Ovary (tissue), 3 donors: Measurements from ENCODE around the gene CHD3.

Source experiments
- EP300 ChIP-seq: sonication (generic); formaldehyde crosslinking; IDR thresholded peaks from one replicate; pipeline ENCODE4 v1.6.1; 2017; ENCODE audit warnings: antibody characterized with exemption
- POLR2A ChIP-seq: fragments of 450-650 bp; IDR thresholded peaks from one replicate; pipeline ENCODE4 v1.6.1; 2017; ENCODE audit warnings: antibody characterized with exemption, mild to moderate bottlenecking, moderate library complexity
- TF ChIP-seq, protein P1 (sequence below), 3 donors: fragments of 450-650 bp in 2 of 3; fragments of 200-600 bp in 1 of 3; IDR thresholded peaks; one replicate each; pipeline versions ENCODE4 v1.5.1 to v1.8.0; 2016 to 2022; ENCODE audit warnings: antibody characterized with exemption in 3 of 3, mild to moderate bottlenecking in 1 of 3
- donor health status: DM: no; HTN: no; CAD: no.

GRCh38 chr17:7839190-7839875 lies 49.3 kb upstream of the CHD3 start:
- no peak for TF ChIP-seq POLR2A
- TF ChIP-seq, protein P1, sequence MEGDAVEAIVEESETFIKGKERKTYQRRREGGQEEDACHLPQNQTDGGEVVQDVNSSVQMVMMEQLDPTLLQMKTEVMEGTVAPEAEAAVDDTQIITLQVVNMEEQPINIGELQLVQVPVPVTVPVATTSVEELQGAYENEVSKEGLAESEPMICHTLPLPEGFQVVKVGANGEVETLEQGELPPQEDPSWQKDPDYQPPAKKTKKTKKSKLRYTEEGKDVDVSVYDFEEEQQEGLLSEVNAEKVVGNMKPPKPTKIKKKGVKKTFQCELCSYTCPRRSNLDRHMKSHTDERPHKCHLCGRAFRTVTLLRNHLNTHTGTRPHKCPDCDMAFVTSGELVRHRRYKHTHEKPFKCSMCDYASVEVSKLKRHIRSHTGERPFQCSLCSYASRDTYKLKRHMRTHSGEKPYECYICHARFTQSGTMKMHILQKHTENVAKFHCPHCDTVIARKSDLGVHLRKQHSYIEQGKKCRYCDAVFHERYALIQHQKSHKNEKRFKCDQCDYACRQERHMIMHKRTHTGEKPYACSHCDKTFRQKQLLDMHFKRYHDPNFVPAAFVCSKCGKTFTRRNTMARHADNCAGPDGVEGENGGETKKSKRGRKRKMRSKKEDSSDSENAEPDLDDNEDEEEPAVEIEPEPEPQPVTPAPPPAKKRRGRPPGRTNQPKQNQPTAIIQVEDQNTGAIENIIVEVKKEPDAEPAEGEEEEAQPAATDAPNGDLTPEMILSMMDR (IDR thresholded peaks at IDR 0.05): no peak
- no peak for TF ChIP-seq EP300
